ENCODE data around the gene DTNBP1. TPM values are rescaled to one million over a fixed set of nuclear protein-coding genes. Genes with fewer than 3 reads are reported as not detected.

Gene DTNBP1
- total and polyA plus RNA-seq, 5 donors, result 17.2 to 34.0 (median 24.9) TPM

GRCh38 chr6:15588971-15589634, 73.7 kb downstream of the DTNBP1 start:
- Histone ChIP-seq H3K27ac (ENCODE audit: low read length) (no peak overlapping the region), H3K9me3 (ENCODE audit: control insufficient read depth, low read length) (no peaks in the 10 kb centered on the region), H3K27me3 (ENCODE audit: control insufficient read depth, insufficient read depth) (no peaks in the 10 kb centered on the region), H3K4me1 (ENCODE audit: control insufficient read depth, insufficient read depth, low read length) (peaks cover 3% of the 10 kb centered on the region), H3K4me3 (ENCODE audit: low read length) (no peak overlapping the region)
- DNase-seq, result no peak
- intact Hi-C loops (cut with DNase I), result no loop called here
- ATAC-seq, result no peak
- WGBS, result 81% methylated on average over 3 of the region's 3 CpGs

- Histone ChIP-seq H3K27ac (ENCODE audit: low read length) (no peak overlapping the region), H3K4me1 (ENCODE audit: control insufficient read depth, insufficient read depth, low read length) (peaks cover 2% of the 10 kb centered on the region), H3K27me3 (ENCODE audit: control insufficient read depth, insufficient read depth) (no peaks in the 10 kb centered on the region), H3K4me3 (ENCODE audit: low read length) (no peak overlapping the region), H3K9me3 (ENCODE audit: control insufficient read depth, low read length) (no peaks in the 10 kb centered on the region)
- ATAC-seq (no peak), DNase-seq (no peak)
- intact Hi-C loops (cut with DNase I), result no loop called here
Observed at GRCh38 chr6:15586503-15586902, 76.3 kb downstream of the DTNBP1 start.

GRCh38 chr6:15585760-15586214, 77.0 kb downstream of the DTNBP1 start:
- Histone ChIP-seq H3K4me1 (ENCODE audit: control insufficient read depth, insufficient read depth, low read length) (peaks cover 2% of the 10 kb centered on the region), H3K9me3 (ENCODE audit: control insufficient read depth, low read length) (no peaks in the 10 kb centered on the region), H3K27ac (ENCODE audit: low read length) (no peak overlapping the region), H3K27me3 (ENCODE audit: control insufficient read depth, insufficient read depth) (no peaks in the 10 kb centered on the region), H3K4me3 (ENCODE audit: low read length) (no peak overlapping the region)
- intact Hi-C loops (cut with DNase I), result no loop called here
- DNase-seq, result no peak
- WGBS, result 84% methylated on average over 2 of the region's 2 CpGs
- ATAC-seq, result no peak

- Histone ChIP-seq H3K27ac (ENCODE audit: low read length) (no peak overlapping the region), H3K27me3 (ENCODE audit: control insufficient read depth, insufficient read depth) (no peaks in the 10 kb centered on the region), H3K4me3 (ENCODE audit: low read length) (no peak overlapping the region), H3K9me3 (ENCODE audit: control insufficient read depth, low read length) (no peaks in the 10 kb centered on the region), H3K4me1 (ENCODE audit: control insufficient read depth, insufficient read depth, low read length) (no peaks in the 10 kb centered on the region)
- WGBS, result 88% methylated on average over 1 of the region's 1 CpG
- no peak for DNase-seq
- ATAC-seq, result no peak
- intact Hi-C loops (cut with DNase I), result no loop called here
Observed at GRCh38 chr6:15582499-15582898, 80.3 kb downstream of the DTNBP1 start.

GRCh38 chr6:15581751-15582150, 81.1 kb downstream of the DTNBP1 start:
- DNase-seq, result no peak
- no peaks in the 10 kb centered on the region for H3K4me1 ChIP-seq (ENCODE audit: control insufficient read depth, insufficient read depth, low read length)
- WGBS, result 98% methylated on average over 4 of the region's 4 CpGs
- H3K9me3 ChIP-seq (ENCODE audit: control insufficient read depth, low read length), result no peaks in the 10 kb centered on the region
- no peak for ATAC-seq
- intact Hi-C loops (cut with DNase I), result no loop called here
- H3K27ac ChIP-seq (ENCODE audit: low read length), result no peak overlapping the region
- no peaks in the 10 kb centered on the region for H3K27me3 ChIP-seq (ENCODE audit: control insufficient read depth, insufficient read depth)
- no peak overlapping the region for H3K4me3 ChIP-seq (ENCODE audit: low read length)

GRCh38 chr6:15580326-15580725, 82.5 kb downstream of the DTNBP1 start:
- no peak for DNase-seq
- WGBS, result 86% methylated on average over 2 of the region's 2 CpGs
- no peak for ATAC-seq
- H3K9me3 ChIP-seq (ENCODE audit: control insufficient read depth, low read length), result no peaks in the 10 kb centered on the region
- no peaks in the 10 kb centered on the region for H3K4me1 ChIP-seq (ENCODE audit: control insufficient read depth, insufficient read depth, low read length)
- H3K4me3 ChIP-seq (ENCODE audit: low read length), result no peak overlapping the region
- H3K27ac ChIP-seq (ENCODE audit: low read length), result no peak overlapping the region
- intact Hi-C loops (cut with DNase I), result no loop called here
- H3K27me3 ChIP-seq (ENCODE audit: control insufficient read depth, insufficient read depth), result no peaks in the 10 kb centered on the region

- Histone ChIP-seq H3K27me3 (ENCODE audit: control insufficient read depth, insufficient read depth) (no peaks in the 10 kb centered on the region), H3K27ac (ENCODE audit: low read length) (no peak overlapping the region), H3K4me1 (ENCODE audit: control insufficient read depth, insufficient read depth, low read length) (no peaks in the 10 kb centered on the region), H3K4me3 (ENCODE audit: low read length) (no peak overlapping the region), H3K9me3 (ENCODE audit: control insufficient read depth, low read length) (no peaks in the 10 kb centered on the region)
- intact Hi-C loops (cut with DNase I), result no loop called here
- WGBS, result 80% methylated on average over 3 of the region's 3 CpGs
- DNase-seq, result no peak
- no peak for ATAC-seq
Observed at GRCh38 chr6:15578716-15579391, 84.0 kb downstream of the DTNBP1 start.

- WGBS, result 85% methylated on average over 7 of the region's 7 CpGs
- no peak for ATAC-seq
- Histone ChIP-seq H3K9me3 (ENCODE audit: control insufficient read depth, low read length) (no peaks in the 10 kb centered on the region), H3K27ac (ENCODE audit: low read length) (no peak overlapping the region), H3K27me3 (ENCODE audit: control insufficient read depth, insufficient read depth) (no peaks in the 10 kb centered on the region), H3K4me1 (ENCODE audit: control insufficient read depth, insufficient read depth, low read length) (no peaks in the 10 kb centered on the region), H3K4me3 (ENCODE audit: low read length) (no peak overlapping the region)
- intact Hi-C loops (cut with DNase I), result no loop called here
- no peak for DNase-seq
Observed at GRCh38 chr6:15577550-15578171, 85.2 kb downstream of the DTNBP1 start.

- Histone ChIP-seq H3K27me3 (ENCODE audit: control insufficient read depth, insufficient read depth) (no peaks in the 10 kb centered on the region), H3K4me3 (ENCODE audit: low read length) (no peak overlapping the region), H3K4me1 (ENCODE audit: control insufficient read depth, insufficient read depth, low read length) (no peaks in the 10 kb centered on the region), H3K9me3 (ENCODE audit: control insufficient read depth, low read length) (no peaks in the 10 kb centered on the region), H3K27ac (ENCODE audit: low read length) (no peak overlapping the region)
- intact Hi-C loops (cut with DNase I), result no loop called here
- no peak for DNase-seq
- ATAC-seq, result no peak
- WGBS, result 93% methylated on average over 8 of the region's 8 CpGs
Observed at GRCh38 chr6:15577106-15577505, 85.7 kb downstream of the DTNBP1 start.

GRCh38 chr6:15575357-15576033, 87.3 kb downstream of the DTNBP1 start:
- no peaks in the 10 kb centered on the region for H3K4me1 ChIP-seq (ENCODE audit: control insufficient read depth, insufficient read depth, low read length)
- H3K27me3 ChIP-seq (ENCODE audit: control insufficient read depth, insufficient read depth), result no peaks in the 10 kb centered on the region
- H3K9me3 ChIP-seq (ENCODE audit: control insufficient read depth, low read length), result no peaks in the 10 kb centered on the region
- 89% methylated on average over 5 of the region's 5 CpGs for WGBS
- no peak overlapping the region for H3K4me3 ChIP-seq (ENCODE audit: low read length)
- no peak for DNase-seq
- intact Hi-C loops (cut with DNase I), result no loop called here
- H3K27ac ChIP-seq (ENCODE audit: low read length), result no peak overlapping the region
- ATAC-seq, result no peak

- H3K4me1 ChIP-seq (ENCODE audit: control insufficient read depth, insufficient read depth, low read length), result peaks cover under 1% of the 10 kb centered on the region
- intact Hi-C loops (cut with DNase I), result no loop called here
- H3K27me3 ChIP-seq (ENCODE audit: control insufficient read depth, insufficient read depth), result no peaks in the 10 kb centered on the region
- ATAC-seq, result no peak
- WGBS, result 68% methylated on average over 3 of the region's 3 CpGs
- no peak overlapping the region for H3K27ac ChIP-seq (ENCODE audit: low read length)
- H3K9me3 ChIP-seq (ENCODE audit: control insufficient read depth, low read length), result no peaks in the 10 kb centered on the region
- no peak for DNase-seq
- H3K4me3 ChIP-seq (ENCODE audit: low read length), result no peak overlapping the region
Observed at GRCh38 chr6:15574486-15574885, 88.3 kb downstream of the DTNBP1 start.
